CD4-positive, alpha-beta T cell treated with Interleukin-1 beta for 1 hour (primary cell): ENCODE measurements around the gene PTPN2.
"Not testable (repeated sequence)": the region's sequence is repeated elsewhere in the genome, so short reads cannot be mapped to it uniquely, and the experiment has no call there.

Experiments
- DNase-seq, 2 donors: peaks; one replicate each; pipeline ENCODE4 v3.0.0-alpha.2; 2020 to 2022

Gene PTPN2

GRCh38 chr18:12769644-12770440 is 114.2 kb downstream of the PTPN2 start:
- no peak for DNase-seq

- DNase-seq, result no peak
These were observed 114.9 kb downstream of the PTPN2 start for GRCh38 chr18:12769136-12769535.

- DNase-seq, result no peak
These were observed 115.4 kb downstream of the PTPN2 start for GRCh38 chr18:12768625-12769024.

GRCh38 chr18:12767580-12768155 is 116.4 kb downstream of the PTPN2 start:
- DNase-seq, result no peak

GRCh38 chr18:12766986-12767433 is 117.0 kb downstream of the PTPN2 start:
- DNase-seq, result no peak

GRCh38 chr18:12765586-12765985 is 118.5 kb downstream of the PTPN2 start:
- no peak for DNase-seq

GRCh38 chr18:12765126-12765525 is 118.9 kb downstream of the PTPN2 start:
- no peak for DNase-seq

- DNase-seq, result not testable (repeated sequence)
These were observed 125.5 kb downstream of the PTPN2 start for GRCh38 chr18:12758566-12758965.

- not testable (repeated sequence) for DNase-seq
These were observed 127.3 kb downstream of the PTPN2 start for GRCh38 chr18:12756619-12757239.

GRCh38 chr18:12755606-12756005 is 128.4 kb downstream of the PTPN2 start:
- not testable (repeated sequence) for DNase-seq

GRCh38 chr18:12754511-12754910 is 129.5 kb downstream of the PTPN2 start:
- DNase-seq, result no peak

- DNase-seq, result no peak
These were observed 132.1 kb downstream of the PTPN2 start for GRCh38 chr18:12751891-12752290.

GRCh38 chr18:12751503-12751884 is 132.5 kb downstream of the PTPN2 start:
- DNase-seq, result no peak

- no peak for DNase-seq
These were observed 133.1 kb downstream of the PTPN2 start for GRCh38 chr18:12750715-12751502.

- DNase-seq, result peak; percentile 6 to 11
These were observed 133.8 kb downstream of the PTPN2 start for GRCh38 chr18:12750076-12750714.

GRCh38 chr18:12749121-12749520 is 134.9 kb downstream of the PTPN2 start:
- DNase-seq, result no peak

- DNase-seq, result no peak
These were observed 135.4 kb downstream of the PTPN2 start for GRCh38 chr18:12748671-12749070.

GRCh38 chr18:12747530-12748315 is 136.3 kb downstream of the PTPN2 start:
- no peak for DNase-seq

- DNase-seq, result no peak
These were observed 138.8 kb downstream of the PTPN2 start for GRCh38 chr18:12745095-12745795.

GRCh38 chr18:12744103-12744502 is 139.9 kb downstream of the PTPN2 start:
- DNase-seq, result peak in 1 of 2 donors; percentile 53

- DNase-seq, result no peak
These were observed 141.6 kb downstream of the PTPN2 start for GRCh38 chr18:12742453-12742852.
